PC-9 (cell line): Measurements from ENCODE around the gene DRAXIN.

ENCODE experiments used
- CTCF ChIP-seq: fragments of 200-600 bp; sonication (generic); conservative IDR thresholded peaks from 2 replicates; pipeline ENCODE4 v1.6.1; 2017; ENCODE audit warnings: mixed run types, antibody characterized with exemption, mild to moderate bottlenecking, moderate library complexity
- EZH2 ChIP-seq: fragments of 200-600 bp; sonication (generic); IDR thresholded peaks from 2 replicates; pipeline ENCODE4 v1.8.0; 2017; ENCODE audit warnings: antibody characterized with exemption, low read depth

- TF ChIP-seq EZH2 (no peak), CTCF (no peak)
These were observed 15.0 kb upstream of the DRAXIN start for GRCh38 chr1:11676386-11677103.
